Neural cell (in vitro differentiated cells): ENCODE data around the gene CDC6. TPM values are rescaled to one million over a fixed set of nuclear protein-coding genes. Genes with fewer than 3 reads are reported as not detected.

ENCODE experiments used
- H2AFZ ChIP-seq: fragments of 200-600, 300-800 bp; sonication (generic), shearing (Covaris generic); 2 replicates; pipeline ENCODE4 v1.6.0; 2014; ENCODE audit warnings: low read depth, mild to moderate bottlenecking, antibody characterized with exemption, low read length, moderate library complexity
- H3F3A ChIP-seq: fragments of 200-600 bp; shearing (Covaris generic); 2 replicates; pipeline ENCODE4 v1.6.1; 2016; ENCODE audit warnings: mild to moderate bottlenecking, moderate library complexity, mixed read lengths, antibody characterized with exemption, low read length; ENCODE audit not compliant: insufficient read depth, poor library complexity, severe bottlenecking
- H3K27ac ChIP-seq: fragments of 200-600, 300-800 bp; sonication (generic), shearing (Covaris generic); 2 replicates; pipeline ENCODE4 v1.5.1; 2014; ENCODE audit warnings: mild to moderate bottlenecking, low read length, moderate library complexity
- H3K27me3 ChIP-seq: fragments of 300-800, 200-600 bp; sonication (generic), shearing (Covaris generic); 2 replicates; pipeline ENCODE4 v1.6.0; 2014; ENCODE audit warnings: mild to moderate bottlenecking, low read depth, low read length, moderate library complexity; ENCODE audit not compliant: insufficient read depth
- H3K36me3 ChIP-seq: fragments of 300-800, 200-600 bp; sonication (generic), shearing (Covaris generic); 2 replicates; pipeline ENCODE4 v1.5.1; 2014; ENCODE audit warnings: mild to moderate bottlenecking, antibody characterized with exemption, low read length, moderate library complexity; ENCODE audit not compliant: insufficient read depth
- H3K4me2 ChIP-seq: fragments of 300-800, 200-600 bp; sonication (generic), shearing (Covaris generic); 2 replicates; pipeline ENCODE4 v1.6.0; 2014; ENCODE audit warnings: mild to moderate bottlenecking, low read length
- H3K4me3 ChIP-seq: fragments of 300-800, 200-600 bp; sonication (generic), shearing (Covaris generic); 2 replicates; pipeline ENCODE4 v1.5.1; 2014; ENCODE audit warnings: mild to moderate bottlenecking, low read length, moderate library complexity
- H3K79me2 ChIP-seq: fragments of 200-600 bp; shearing (Covaris generic); replicated peaks from 2 replicates; pipeline ENCODE4 v1.6.0; 2014; ENCODE audit warnings: mild to moderate bottlenecking, low read length, moderate library complexity; ENCODE audit not compliant: insufficient read depth
- H3K9ac ChIP-seq: fragments of 300-800, 200-600 bp; sonication (generic), shearing (Covaris generic); 2 replicates; pipeline ENCODE4 v1.6.1; 2016; ENCODE audit warnings: mild to moderate bottlenecking, low read length, mixed read lengths
- H3K9me2 ChIP-seq: fragments of 200-600 bp; shearing (Covaris generic); 2 replicates; pipeline ENCODE4 v1.6.1; 2016; ENCODE audit warnings: mild to moderate bottlenecking, low read length, mixed read lengths; ENCODE audit not compliant: insufficient read depth
- H3K9me3 ChIP-seq: fragments of 200-600, 300-800 bp; sonication (generic), shearing (Covaris generic); 2 replicates; pipeline ENCODE4 v1.6.1; 2016; ENCODE audit warnings: mild to moderate bottlenecking, mixed run types, low read length, moderate library complexity, mixed read lengths
- H4K20me1 ChIP-seq: fragments of 200-600 bp; shearing (Covaris generic); 2 replicates; pipeline ENCODE4 v1.6.1; 2016; ENCODE audit warnings: mild to moderate bottlenecking, mixed run types; ENCODE audit not compliant: insufficient read depth
- EP300 ChIP-seq: fragments of 450-650 bp; conservative IDR thresholded peaks from 2 replicates; pipeline ENCODE4 v1.6.1; 2014; ENCODE audit warnings: antibody characterized with exemption, mild to moderate bottlenecking, moderate library complexity; ENCODE audit not compliant: poor library complexity, severe bottlenecking
- EZH2 ChIP-seq: fragments of 200-600, 300-800 bp; shearing (Covaris generic), sonication (generic); IDR thresholded peaks from 2 replicates; pipeline ENCODE4 v1.6.1; 2014; ENCODE audit warnings: antibody characterized with exemption, low read length, borderline replicate concordance, mild to moderate bottlenecking; ENCODE audit not compliant: insufficient read depth, poor library complexity, severe bottlenecking
- MXI1 ChIP-seq: fragments of 450-650 bp; conservative IDR thresholded peaks from 2 replicates; pipeline ENCODE4 v1.6.1; 2014; ENCODE audit warnings: antibody characterized with exemption, mild to moderate bottlenecking; ENCODE audit not compliant: poor library complexity, severe bottlenecking
- POLR2AphosphoS5 ChIP-seq: IDR thresholded peaks from 2 replicates; pipeline ENCODE4 v1.6.1; 2012
- RAD21 ChIP-seq: fragments of 450-650 bp; conservative IDR thresholded peaks from 2 replicates; pipeline ENCODE4 v1.6.1; 2014; ENCODE audit warnings: antibody characterized with exemption, mild to moderate bottlenecking, moderate library complexity
- SMC3 ChIP-seq: fragments of 450-650 bp; conservative IDR thresholded peaks from 2 replicates; pipeline ENCODE4 v1.6.1; 2014; ENCODE audit warnings: antibody characterized with exemption, mild to moderate bottlenecking, moderate library complexity; ENCODE audit not compliant: poor library complexity
- TAF1 ChIP-seq: IDR thresholded peaks from 2 replicates; pipeline ENCODE4 v1.6.1; 2012; ENCODE audit warnings: low read depth
- polyA plus RNA-seq: library from polyadenylated mRNA; depleted of rRNA; stranded (reverse); fragments of >200 nt; gene quantifications from 2 replicates; pipeline ENCODE4 v1.2.3, GENCODE V29; 2014
- TF ChIP-seq, protein P1 (sequence below): fragments of 450-650 bp; IDR thresholded peaks from 2 replicates; pipeline ENCODE4 v1.5.1; 2014; ENCODE audit warnings: antibody characterized with exemption, mild to moderate bottlenecking, moderate library complexity; ENCODE audit not compliant: poor library complexity, severe bottlenecking
- TF ChIP-seq, protein P2 (sequence below): IDR thresholded peaks from 2 replicates; pipeline ENCODE4 v1.6.1; 2012; ENCODE audit warnings: borderline replicate concordance

Gene CDC6
- polyA plus RNA-seq, 1 donor from 2014 or later = 2.2 TPM

DNA sequence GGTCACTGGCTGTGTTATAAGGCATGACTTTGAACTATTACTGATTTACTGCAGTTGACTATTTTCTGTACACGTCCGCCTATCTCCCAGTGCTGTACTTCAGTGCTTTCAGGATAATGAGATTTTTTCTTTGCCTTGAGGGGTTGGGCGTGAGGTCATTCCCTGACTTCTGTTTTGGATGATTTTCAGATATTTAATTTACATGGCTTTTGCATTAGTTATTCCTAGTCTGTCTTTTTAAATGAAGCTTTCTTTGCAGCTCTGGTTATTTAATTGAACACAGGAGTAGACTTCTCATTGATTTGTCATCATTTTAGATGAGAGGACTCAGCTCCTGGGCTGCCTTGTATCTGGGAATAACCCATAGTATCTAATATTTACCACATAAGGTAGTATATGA is 44.9 kb upstream of the CDC6 start:
- Histone ChIP-seq H3K9ac (no peak overlapping the region), H3K4me2 (no peak overlapping the region), H3K27ac (no peak overlapping the region), H3K27me3 (no peaks in the 10 kb centered on the region), H4K20me1 (no peaks in the 10 kb centered on the region), H2AFZ (no peak overlapping the region), H3K79me2 (peaks cover 14% of the 10 kb centered on the region), H3K9me3 (no peaks in the 10 kb centered on the region), H3K9me2 (no peaks in the 10 kb centered on the region), H3K36me3 (no peaks in the 10 kb centered on the region), H3F3A (no peaks in the 10 kb centered on the region), H3K4me3 (no peak overlapping the region)
- TF ChIP-seq SMC3 = no peak
- TF ChIP-seq EP300 = no peak
- TF ChIP-seq EZH2 = no peak
- TF ChIP-seq MXI1 = no peak
- TF ChIP-seq RAD21 = no peak
- no peak for TF ChIP-seq TAF1
- TF ChIP-seq, protein P1, sequence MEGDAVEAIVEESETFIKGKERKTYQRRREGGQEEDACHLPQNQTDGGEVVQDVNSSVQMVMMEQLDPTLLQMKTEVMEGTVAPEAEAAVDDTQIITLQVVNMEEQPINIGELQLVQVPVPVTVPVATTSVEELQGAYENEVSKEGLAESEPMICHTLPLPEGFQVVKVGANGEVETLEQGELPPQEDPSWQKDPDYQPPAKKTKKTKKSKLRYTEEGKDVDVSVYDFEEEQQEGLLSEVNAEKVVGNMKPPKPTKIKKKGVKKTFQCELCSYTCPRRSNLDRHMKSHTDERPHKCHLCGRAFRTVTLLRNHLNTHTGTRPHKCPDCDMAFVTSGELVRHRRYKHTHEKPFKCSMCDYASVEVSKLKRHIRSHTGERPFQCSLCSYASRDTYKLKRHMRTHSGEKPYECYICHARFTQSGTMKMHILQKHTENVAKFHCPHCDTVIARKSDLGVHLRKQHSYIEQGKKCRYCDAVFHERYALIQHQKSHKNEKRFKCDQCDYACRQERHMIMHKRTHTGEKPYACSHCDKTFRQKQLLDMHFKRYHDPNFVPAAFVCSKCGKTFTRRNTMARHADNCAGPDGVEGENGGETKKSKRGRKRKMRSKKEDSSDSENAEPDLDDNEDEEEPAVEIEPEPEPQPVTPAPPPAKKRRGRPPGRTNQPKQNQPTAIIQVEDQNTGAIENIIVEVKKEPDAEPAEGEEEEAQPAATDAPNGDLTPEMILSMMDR = no peak
- no peak for TF ChIP-seq POLR2AphosphoS5
- TF ChIP-seq, protein P2, sequence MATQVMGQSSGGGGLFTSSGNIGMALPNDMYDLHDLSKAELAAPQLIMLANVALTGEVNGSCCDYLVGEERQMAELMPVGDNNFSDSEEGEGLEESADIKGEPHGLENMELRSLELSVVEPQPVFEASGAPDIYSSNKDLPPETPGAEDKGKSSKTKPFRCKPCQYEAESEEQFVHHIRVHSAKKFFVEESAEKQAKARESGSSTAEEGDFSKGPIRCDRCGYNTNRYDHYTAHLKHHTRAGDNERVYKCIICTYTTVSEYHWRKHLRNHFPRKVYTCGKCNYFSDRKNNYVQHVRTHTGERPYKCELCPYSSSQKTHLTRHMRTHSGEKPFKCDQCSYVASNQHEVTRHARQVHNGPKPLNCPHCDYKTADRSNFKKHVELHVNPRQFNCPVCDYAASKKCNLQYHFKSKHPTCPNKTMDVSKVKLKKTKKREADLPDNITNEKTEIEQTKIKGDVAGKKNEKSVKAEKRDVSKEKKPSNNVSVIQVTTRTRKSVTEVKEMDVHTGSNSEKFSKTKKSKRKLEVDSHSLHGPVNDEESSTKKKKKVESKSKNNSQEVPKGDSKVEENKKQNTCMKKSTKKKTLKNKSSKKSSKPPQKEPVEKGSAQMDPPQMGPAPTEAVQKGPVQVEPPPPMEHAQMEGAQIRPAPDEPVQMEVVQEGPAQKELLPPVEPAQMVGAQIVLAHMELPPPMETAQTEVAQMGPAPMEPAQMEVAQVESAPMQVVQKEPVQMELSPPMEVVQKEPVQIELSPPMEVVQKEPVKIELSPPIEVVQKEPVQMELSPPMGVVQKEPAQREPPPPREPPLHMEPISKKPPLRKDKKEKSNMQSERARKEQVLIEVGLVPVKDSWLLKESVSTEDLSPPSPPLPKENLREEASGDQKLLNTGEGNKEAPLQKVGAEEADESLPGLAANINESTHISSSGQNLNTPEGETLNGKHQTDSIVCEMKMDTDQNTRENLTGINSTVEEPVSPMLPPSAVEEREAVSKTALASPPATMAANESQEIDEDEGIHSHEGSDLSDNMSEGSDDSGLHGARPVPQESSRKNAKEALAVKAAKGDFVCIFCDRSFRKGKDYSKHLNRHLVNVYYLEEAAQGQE = no peak

- H3F3A ChIP-seq = no peaks in the 10 kb centered on the region
- H3K79me2 ChIP-seq = peaks cover 15% of the 10 kb centered on the region
- no peak overlapping the region for H3K4me2 ChIP-seq
- H3K9me2 ChIP-seq = no peaks in the 10 kb centered on the region
- no peaks in the 10 kb centered on the region for H3K27me3 ChIP-seq
- no peaks in the 10 kb centered on the region for H4K20me1 ChIP-seq
- no peaks in the 10 kb centered on the region for H3K36me3 ChIP-seq
- no peak overlapping the region for H3K27ac ChIP-seq
- H3K4me3 ChIP-seq = no peak overlapping the region
- H3K9ac ChIP-seq = no peak overlapping the region
- H2AFZ ChIP-seq = no peak overlapping the region
- no peaks in the 10 kb centered on the region for H3K9me3 ChIP-seq
- TF ChIP-seq RAD21 (no peak), EZH2 (no peak), MXI1 (no peak), POLR2AphosphoS5 (no peak), SMC3 (no peak), EP300 (no peak), TAF1 (no peak)
- TF ChIP-seq, protein P1 = no peak
- TF ChIP-seq, protein P2 = no peak
Observed at GRCh38 chr17:40243761-40244160, 43.9 kb upstream of the CDC6 start.
